Endothelial cell (in vitro differentiated cells): Measurements from ENCODE around the gene PLSCR2. TPM values are rescaled to one million over a fixed set of nuclear protein-coding genes. Genes with fewer than 3 reads are reported as not detected.
"Not testable (repeated sequence)": the region's sequence is repeated elsewhere in the genome, so short reads cannot be mapped to it uniquely, and the experiment has no call there.

Source experiments
- DNase-seq: peaks from one replicate; pipeline ENCODE4 v3.0.0; 2021; ENCODE audit warnings: low spot score
- H3K27ac Mint-ChIP-seq: one replicate; pipeline ENCODE4 v1.8.0; 2021; ENCODE audit warnings: mixed read lengths, inconsistent platforms; ENCODE audit not compliant: unreplicated experiment
- H3K27me3 Mint-ChIP-seq: one replicate; pipeline ENCODE4 v1.8.0; 2021; ENCODE audit warnings: mild to moderate bottlenecking, moderate library complexity, mixed read lengths, inconsistent platforms; ENCODE audit not compliant: unreplicated experiment
- H3K36me3 Mint-ChIP-seq: one replicate; pipeline ENCODE4 v1.8.0; 2021; ENCODE audit warnings: mild to moderate bottlenecking, low read depth, mixed read lengths, inconsistent platforms; ENCODE audit not compliant: unreplicated experiment
- H3K4me1 Mint-ChIP-seq: one replicate; pipeline ENCODE4 v1.8.0; 2021; ENCODE audit warnings: mild to moderate bottlenecking, mixed read lengths, inconsistent platforms; ENCODE audit not compliant: unreplicated experiment
- H3K4me3 Mint-ChIP-seq: one replicate; pipeline ENCODE4 v1.8.0; 2021; ENCODE audit warnings: mild to moderate bottlenecking, mixed read lengths, inconsistent platforms; ENCODE audit not compliant: unreplicated experiment
- H3K9me3 Mint-ChIP-seq: one replicate; pipeline ENCODE4 v1.8.0; 2021; ENCODE audit warnings: mixed read lengths, inconsistent platforms; ENCODE audit not compliant: unreplicated experiment
- total RNA-seq: library from RNA; stranded (reverse); fragmentation: NEBNext Ultra II Directional; extraction: Animal tissue kit (Norgen Biotek cat#: 25700); gene quantifications from one replicate; pipeline ENCODE4 v1.2.1, GENCODE V29; 2021; ENCODE audit not compliant: unreplicated experiment
- TF ChIP-seq, protein P1 (sequence below): fragments of 200-600 bp; sonication (generic); IDR thresholded peaks from one replicate; pipeline ENCODE4 v1.5.0; 2021; ENCODE audit warnings: antibody characterized with exemption; ENCODE audit not compliant: unreplicated experiment

The PLSCR2 gene
- total RNA-seq, 1 donor from 2014 or later: not detected

DNA sequence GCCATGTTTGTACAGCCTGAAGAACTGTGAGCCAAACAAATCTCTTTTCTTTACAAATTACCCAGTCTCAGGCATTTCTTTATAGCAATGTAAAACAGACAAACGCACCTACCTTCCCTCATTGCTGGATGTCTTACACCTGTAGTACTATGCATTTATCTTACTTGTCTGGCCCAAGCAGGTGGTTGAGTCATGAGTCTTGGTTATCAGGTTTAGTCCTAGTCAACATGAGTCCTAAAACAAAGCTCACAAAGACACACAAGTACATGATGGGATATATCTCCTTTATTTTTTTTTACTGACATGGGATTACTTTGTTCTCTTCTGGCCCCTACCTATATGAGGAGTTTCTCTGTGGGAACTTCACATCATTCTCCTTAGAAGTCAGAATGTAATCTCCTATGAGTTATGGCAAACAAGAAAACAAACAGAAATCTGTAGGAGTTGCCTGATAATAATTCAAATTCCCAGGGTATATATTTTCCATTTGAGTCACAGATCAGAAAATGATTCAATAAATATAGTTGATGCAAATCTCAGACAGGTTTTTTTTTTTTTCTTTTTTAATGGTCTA lies 33.6 kb upstream of the PLSCR2 start:
- H3K27ac Mint-ChIP-seq: peak overlapping the region; percentile 52

GRCh38 chr3:146501752-146502151 lies 32.4 kb upstream of the PLSCR2 start:
- Mint-ChIP-seq H3K36me3 (no peaks in the 10 kb centered on the region), H3K4me1 (peaks cover 20% of the 10 kb centered on the region), H3K9me3 (no peaks in the 10 kb centered on the region), H3K4me3 (no peak overlapping the region), H3K27me3 (no peaks in the 10 kb centered on the region), H3K27ac (no peak overlapping the region)
- TF ChIP-seq, protein P1, sequence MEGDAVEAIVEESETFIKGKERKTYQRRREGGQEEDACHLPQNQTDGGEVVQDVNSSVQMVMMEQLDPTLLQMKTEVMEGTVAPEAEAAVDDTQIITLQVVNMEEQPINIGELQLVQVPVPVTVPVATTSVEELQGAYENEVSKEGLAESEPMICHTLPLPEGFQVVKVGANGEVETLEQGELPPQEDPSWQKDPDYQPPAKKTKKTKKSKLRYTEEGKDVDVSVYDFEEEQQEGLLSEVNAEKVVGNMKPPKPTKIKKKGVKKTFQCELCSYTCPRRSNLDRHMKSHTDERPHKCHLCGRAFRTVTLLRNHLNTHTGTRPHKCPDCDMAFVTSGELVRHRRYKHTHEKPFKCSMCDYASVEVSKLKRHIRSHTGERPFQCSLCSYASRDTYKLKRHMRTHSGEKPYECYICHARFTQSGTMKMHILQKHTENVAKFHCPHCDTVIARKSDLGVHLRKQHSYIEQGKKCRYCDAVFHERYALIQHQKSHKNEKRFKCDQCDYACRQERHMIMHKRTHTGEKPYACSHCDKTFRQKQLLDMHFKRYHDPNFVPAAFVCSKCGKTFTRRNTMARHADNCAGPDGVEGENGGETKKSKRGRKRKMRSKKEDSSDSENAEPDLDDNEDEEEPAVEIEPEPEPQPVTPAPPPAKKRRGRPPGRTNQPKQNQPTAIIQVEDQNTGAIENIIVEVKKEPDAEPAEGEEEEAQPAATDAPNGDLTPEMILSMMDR: no peak
- DNase-seq: no peak

More for the DNA sequence above, 33.6 kb upstream of the PLSCR2 start:
- H3K27me3 Mint-ChIP-seq: no peaks in the 10 kb centered on the region
- TF ChIP-seq, protein P1: no peak
- no peak overlapping the region for H3K4me3 Mint-ChIP-seq
- H3K4me1 Mint-ChIP-seq: peaks cover 31% of the 10 kb centered on the region
- H3K36me3 Mint-ChIP-seq: no peaks in the 10 kb centered on the region
- H3K9me3 Mint-ChIP-seq: no peaks in the 10 kb centered on the region
- no peak for DNase-seq

GRCh38 chr3:146499701-146500100 lies 30.3 kb upstream of the PLSCR2 start:
- Mint-ChIP-seq H3K27me3 (no peaks in the 10 kb centered on the region), H3K4me3 (no peak overlapping the region), H3K9me3 (no peaks in the 10 kb centered on the region), H3K36me3 (no peaks in the 10 kb centered on the region), H3K27ac (no peak overlapping the region), H3K4me1 (peaks cover 12% of the 10 kb centered on the region)
- TF ChIP-seq, protein P1: no peak
- no peak for DNase-seq

- TF ChIP-seq, protein P1: no peak
- Mint-ChIP-seq H3K4me3 (no peak overlapping the region), H3K9me3 (no peaks in the 10 kb centered on the region), H3K4me1 (peaks cover 8% of the 10 kb centered on the region), H3K36me3 (no peaks in the 10 kb centered on the region), H3K27me3 (no peaks in the 10 kb centered on the region), H3K27ac (no peak overlapping the region)
- no peak for DNase-seq
Observed at GRCh38 chr3:146498002-146498736, 28.8 kb upstream of the PLSCR2 start.

DNA sequence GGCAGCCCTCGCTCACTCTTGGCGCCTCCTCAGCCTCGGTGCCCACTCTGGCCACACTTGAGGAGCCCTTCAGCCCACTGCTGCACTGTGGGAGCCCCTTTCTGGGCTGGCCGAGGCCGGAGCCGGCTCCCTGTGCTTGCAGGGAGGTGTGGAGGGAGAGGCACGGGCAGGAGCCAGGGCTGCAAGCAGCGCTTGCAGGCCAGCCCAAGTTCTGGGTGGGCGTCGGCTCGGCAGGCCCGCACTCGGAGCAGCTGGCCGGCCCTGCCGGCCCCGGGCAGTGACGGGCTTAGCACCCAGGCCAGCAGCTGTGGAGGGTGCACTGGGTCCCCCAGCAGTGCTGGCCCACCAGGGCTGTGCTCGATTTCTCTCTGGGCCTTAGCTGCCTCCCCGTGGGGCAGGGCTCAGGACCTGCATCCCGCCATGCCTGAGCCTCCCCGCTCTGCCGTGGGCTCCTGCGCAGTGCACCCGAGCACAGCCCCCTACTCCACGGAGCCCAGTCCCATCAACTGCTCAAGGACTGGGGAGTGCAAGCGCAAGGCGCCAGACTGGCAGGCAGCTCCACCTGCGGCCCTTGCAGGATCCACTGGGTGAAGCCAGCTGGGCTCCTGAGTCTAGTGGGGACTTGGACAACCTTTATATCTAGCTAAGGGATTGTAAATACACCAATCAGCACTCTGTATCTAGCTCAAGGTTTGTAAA lies 27.9 kb upstream of the PLSCR2 start:
- not testable (repeated sequence) for DNase-seq, H3K27me3 Mint-ChIP-seq, H3K9me3 Mint-ChIP-seq, H3K4me3 Mint-ChIP-seq, H3K4me1 Mint-ChIP-seq, H3K27ac Mint-ChIP-seq, H3K36me3 Mint-ChIP-seq
